Cardiac fibroblast (primary cell): ENCODE data around the gene ZNF385D.

ENCODE experiments used
- DNase-seq, 2 donors: peaks; one replicate each; pipeline versions ENCODE4 v3.0.0 to v3.0.0-alpha.2; 2010; ENCODE audit warnings: low read depth in 2 of 2
- H3K4me3 ChIP-seq, 2 donors: replicated peaks in 1 of 2; 1 replicate in 1 of 2; 2 replicates in 1 of 2; pipeline ENCODE4 v1.5.1; 2011; ENCODE audit warnings: low read depth in 2 of 2, low read length in 2 of 2, mild to moderate bottlenecking in 2 of 2, moderate library complexity in 1 of 2
- CTCF ChIP-seq: IDR thresholded peaks from one replicate; pipeline ENCODE4 v1.5.1; 2011; ENCODE audit warnings: low read depth, mild to moderate bottlenecking, low read length, inconsistent platforms

Gene ZNF385D

GRCh38 chr3:21561472-21561871 is 189.5 kb downstream of the ZNF385D start:
- H3K4me3 ChIP-seq: no peak overlapping the region
- DNase-seq: no peak
- TF ChIP-seq CTCF: no peak

- TF ChIP-seq CTCF: no peak
- peak; percentile 21 to 30 for DNase-seq
- no peak overlapping the region for H3K4me3 ChIP-seq
These were observed 200.0 kb downstream of the ZNF385D start for GRCh38 chr3:21551019-21551418.

GRCh38 chr3:21544076-21544462 is 206.9 kb downstream of the ZNF385D start:
- TF ChIP-seq CTCF: no peak
- DNase-seq: no peak
- H3K4me3 ChIP-seq: no peak overlapping the region

GRCh38 chr3:21543380-21544075 is 207.5 kb downstream of the ZNF385D start:
- no peak overlapping the region for H3K4me3 ChIP-seq
- no peak for TF ChIP-seq CTCF

GRCh38 chr3:21542656-21543379 is 208.2 kb downstream of the ZNF385D start:
- DNase-seq: no peak
- no peak overlapping the region for H3K4me3 ChIP-seq
- no peak for TF ChIP-seq CTCF

More at GRCh38 chr3:21543380-21544075, 207.5 kb downstream of the ZNF385D start:
- no peak for DNase-seq

GRCh38 chr3:21540265-21540664 is 210.7 kb downstream of the ZNF385D start:
- no peak for DNase-seq
- no peak for TF ChIP-seq CTCF
- H3K4me3 ChIP-seq: no peak overlapping the region
